Hippocampal formation (tissue), 2 donors: ENCODE data around the gene LYZL4.

Experiments used
- DNase-seq, 2 donors: peaks; one replicate each; lab custom pipeline; 2025; lab: John Stamatoyannopoulos, UW

The LYZL4 gene

DNA sequence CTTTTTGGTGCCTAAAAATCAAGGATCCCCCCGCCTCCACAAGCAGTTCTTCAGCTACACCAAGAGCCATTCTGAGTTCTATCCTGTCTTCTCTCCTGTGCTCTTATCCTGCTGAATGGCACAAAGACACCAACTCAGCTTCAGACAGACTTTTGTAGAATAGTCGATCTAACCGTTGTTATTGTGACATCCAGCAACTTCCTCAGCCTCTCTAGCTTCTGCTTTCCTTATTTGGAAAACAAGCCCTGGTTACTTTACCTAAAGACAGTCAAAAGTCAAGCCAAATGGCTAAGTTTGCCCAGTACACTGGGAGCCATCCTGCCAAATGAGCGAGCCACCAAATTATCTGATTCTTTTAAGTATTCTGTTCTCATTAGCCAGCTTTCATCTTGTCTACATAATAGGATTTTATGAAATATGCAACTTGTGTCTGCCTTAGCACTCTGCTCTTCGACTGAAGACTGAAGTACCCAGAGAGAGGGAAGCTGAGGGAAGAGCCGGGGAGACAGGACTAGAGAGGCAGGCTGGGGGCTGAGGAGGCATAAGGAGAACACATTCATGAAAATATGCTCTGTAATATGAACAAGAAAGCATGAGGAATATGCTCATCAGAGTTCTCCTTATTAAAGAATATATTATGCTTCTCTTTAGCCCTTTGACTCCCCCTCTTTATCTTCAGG lies 35.1 kb downstream of the LYZL4 start:
- no peak for DNase-seq

DNA sequence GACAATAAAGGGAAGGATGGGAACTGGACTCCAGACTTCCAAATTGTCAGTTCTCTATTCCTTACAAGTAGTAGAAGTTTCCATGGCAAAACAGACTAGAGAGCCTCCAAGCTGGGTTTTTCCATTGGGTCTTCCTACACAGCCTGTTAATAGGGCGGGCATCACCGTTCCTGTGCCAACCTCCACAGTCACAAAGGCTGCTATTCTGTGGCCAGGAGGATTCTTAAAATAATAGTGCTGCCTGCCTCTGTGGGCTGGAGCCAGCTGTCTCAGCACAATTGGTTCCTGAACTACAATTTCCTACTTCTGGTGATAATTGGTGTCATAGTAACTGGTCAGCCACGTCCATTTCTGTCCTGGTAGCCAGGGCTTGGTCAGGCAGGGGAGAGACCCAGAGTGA lies 38.6 kb downstream of the LYZL4 start:
- DNase-seq: peak; percentile 24 to 27

DNA sequence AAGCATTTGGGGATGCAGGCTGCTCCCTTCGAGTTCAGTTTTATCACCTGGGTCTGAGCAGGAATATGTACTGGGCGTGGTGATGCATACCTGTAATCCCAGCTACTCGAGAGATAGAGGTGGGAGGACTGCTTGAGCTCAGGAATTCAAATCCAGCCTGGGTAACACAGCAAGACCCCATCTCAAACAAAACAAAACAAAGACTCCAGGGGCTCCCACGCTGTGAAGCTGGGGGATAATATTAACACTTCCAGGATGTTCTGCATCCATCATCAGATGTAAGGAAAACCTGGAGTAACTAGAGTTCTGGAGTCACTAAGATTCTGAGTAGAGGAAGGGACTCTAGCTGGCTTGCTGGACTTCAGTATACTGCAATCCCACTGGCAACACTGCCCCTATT lies 40.6 kb downstream of the LYZL4 start:
- DNase-seq: no peak

DNA sequence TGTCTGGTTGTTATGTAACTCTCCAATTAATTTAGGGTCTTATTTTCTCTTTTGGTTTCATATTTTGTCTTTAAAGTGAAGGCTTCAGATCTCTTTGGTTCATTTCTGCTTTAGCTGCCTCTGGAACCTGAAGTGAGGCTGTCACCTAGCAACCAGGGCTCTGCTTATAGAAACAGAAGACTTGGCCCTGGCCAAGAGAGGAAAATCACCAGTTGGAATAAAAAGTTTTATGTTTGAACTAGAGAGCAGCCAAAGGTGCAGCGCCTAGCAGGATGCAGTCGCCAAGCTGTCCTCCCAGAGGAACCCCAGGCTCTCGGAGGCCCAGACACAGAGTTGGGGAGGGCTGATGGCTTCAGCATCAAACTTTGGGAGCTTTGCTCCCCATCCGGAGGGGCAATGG lies 41.1 kb downstream of the LYZL4 start:
- DNase-seq: peak; percentile 39 to 44

DNA sequence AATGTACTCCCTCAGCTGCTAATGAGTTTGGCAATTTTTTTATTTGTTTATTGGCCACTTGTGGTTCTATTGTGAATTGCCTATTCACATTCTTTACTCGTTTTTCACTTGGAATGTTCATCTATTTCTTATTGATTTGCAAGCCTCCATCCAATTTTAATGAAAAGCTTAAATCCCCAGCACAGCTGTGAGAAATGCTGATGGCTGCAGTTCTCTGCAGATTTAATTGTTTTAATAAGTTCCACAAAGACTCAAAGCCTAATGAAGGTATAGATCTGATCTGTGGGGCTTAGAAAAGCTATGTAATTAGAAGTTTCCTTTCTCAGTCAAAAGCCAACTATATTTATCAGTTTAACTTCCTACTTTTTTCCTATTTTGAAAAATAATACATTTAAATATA lies 41.5 kb downstream of the LYZL4 start:
- no peak for DNase-seq

DNA sequence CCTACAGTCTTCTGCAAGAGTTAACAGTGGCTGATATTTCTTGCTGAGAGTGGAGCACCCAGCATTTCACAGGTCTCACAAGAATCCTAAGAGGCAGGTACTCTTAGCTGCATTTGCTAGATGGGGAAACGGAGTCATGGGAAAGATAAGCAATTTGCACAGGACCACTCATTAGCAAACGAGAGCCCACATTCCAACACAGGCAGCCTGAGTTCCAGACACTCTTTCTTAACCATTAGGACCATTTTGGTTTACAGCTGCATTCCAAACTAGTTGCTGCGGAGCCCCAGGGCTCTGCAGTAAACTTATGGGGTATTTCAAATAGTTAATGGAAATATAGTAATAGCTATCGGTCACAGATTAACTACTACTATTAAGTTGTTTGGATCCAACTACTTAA lies 42.5 kb downstream of the LYZL4 start:
- DNase-seq: no peak

DNA sequence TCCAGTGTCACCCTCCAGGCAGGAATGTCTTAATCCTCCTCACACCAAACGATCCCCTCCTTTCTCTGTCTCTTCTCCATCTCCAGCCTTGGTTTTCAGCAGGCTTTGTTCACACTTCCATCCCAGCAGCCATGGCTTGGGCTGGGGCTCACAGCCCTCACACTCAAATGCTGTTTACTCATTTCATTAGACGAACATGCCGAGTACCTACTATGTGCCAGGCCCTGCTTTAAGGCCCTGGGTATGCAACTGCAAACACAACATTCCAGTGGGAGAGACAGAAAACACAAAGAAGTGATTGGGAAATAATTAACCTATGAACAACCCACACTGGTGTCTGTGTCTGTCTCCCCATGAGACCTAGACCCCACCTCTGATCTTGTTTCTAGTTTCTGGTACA lies 43.9 kb downstream of the LYZL4 start:
- no peak for DNase-seq

DNA sequence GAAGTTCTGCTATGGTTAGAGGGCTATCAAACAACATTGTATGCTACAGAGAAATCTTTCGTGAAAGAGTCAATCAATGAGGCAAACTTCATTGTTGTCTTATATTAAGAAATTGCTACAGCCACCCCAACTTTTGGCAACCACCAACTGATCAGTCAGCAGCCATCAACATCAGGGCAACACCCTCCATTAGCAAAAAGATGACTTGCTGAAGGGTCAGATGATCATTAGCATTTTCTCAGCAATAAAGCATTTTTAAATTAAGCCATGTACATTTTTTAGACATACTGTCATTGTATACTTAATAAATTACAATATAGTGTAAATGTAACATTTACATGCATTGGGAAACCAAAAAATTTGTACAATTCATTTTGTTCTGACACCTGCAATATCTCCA lies 53.1 kb downstream of the LYZL4 start:
- no peak for DNase-seq

DNA sequence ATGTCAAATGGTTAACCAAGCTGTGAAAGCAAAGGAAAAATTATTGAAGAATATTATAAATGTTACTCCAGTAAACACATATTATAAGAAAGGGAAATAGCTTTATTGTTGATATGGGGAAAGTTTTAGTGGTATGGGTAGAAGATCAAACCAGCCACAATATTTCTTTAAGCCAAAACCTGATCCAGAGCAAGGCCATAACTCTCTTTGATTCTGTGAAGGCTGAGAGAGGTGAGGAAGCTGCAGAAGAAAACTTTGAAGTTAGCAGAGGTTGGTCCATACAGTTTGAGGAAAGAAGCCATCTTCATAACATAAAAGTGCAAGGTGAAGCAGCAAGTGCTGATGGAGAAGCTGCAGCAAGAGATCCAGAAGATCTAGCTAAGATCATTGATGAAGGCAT lies 54.8 kb downstream of the LYZL4 start:
- no peak for DNase-seq

DNA sequence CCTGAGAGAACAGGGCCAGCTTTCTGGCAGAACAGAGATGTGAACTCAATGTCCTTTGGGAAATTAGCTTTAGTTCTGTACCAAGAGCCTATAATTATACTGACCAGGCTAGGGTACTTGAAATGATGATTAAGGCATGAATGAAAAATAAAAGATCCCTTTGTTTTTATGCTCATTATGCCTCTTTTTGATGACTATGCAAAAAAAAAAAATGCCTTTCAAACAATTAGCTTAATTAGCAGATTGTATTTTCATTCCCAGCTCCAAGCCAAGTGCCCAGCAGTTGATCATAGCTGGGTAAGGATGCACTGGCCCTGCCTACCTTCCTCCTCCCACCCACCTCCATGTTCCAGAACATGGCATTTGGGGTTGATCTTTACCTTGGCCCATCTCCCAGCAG lies 56.8 kb downstream of the LYZL4 start:
- DNase-seq: peak in 1 of 2 donors; percentile 8

DNA sequence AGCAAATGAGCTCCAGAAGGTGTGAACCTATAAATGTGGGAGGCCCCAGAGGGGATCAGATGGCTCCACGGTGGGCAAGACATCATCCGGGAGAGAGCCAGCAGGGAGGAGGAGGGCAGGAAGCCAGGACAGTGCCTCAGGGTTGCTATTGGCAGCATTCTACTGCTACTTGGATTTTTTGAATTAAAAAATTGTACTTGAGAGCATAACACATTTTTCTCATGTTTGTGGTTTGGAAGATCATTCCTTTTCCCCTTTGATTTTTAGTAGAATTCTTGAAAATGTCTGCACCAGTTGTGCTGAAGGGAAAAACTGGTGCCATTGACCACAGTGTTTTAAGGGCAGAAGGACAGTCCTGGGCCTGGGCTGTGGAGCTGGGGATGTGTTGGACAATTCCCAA lies 59.2 kb downstream of the LYZL4 start:
- DNase-seq: peak in 1 of 2 donors; percentile 8

DNA sequence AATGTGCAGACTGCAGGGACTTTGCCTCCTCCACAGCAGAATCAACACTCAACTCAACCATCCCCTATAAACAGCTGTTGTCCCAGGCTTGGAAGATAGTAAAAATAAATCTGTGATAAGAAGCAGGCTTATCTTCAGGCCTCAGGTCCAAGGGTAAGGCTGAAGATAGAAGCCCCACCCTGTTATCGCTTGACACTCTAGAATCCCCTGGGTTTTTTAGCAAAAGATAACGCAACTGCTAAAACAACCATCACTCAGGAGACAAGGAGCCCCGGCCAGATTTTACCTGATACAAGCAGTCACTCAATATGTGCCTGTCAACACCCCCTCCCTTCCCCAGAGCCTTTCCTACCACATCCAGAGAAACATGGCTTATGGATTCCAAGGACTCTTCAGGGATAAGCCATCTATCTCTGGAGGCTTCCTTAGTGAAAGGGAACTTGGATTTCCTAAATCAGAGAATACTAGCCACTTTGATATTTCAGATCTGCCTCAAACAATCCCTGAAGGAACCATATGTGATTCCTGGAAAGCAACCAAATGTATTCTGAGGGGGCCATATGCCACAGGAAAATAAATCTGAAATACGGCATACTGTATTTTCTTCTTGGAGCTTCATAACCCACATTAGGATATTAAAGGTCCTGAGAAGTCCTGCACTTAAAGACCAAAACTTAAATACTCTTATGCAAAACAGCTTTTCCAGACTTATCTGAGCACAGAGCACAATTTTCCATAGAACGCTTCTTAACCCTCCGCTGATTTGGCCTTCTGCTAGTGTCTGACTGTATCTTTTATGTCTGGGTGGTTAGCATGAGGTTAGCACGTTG lies 60.4 kb downstream of the LYZL4 start:
- DNase-seq: no peak

DNA sequence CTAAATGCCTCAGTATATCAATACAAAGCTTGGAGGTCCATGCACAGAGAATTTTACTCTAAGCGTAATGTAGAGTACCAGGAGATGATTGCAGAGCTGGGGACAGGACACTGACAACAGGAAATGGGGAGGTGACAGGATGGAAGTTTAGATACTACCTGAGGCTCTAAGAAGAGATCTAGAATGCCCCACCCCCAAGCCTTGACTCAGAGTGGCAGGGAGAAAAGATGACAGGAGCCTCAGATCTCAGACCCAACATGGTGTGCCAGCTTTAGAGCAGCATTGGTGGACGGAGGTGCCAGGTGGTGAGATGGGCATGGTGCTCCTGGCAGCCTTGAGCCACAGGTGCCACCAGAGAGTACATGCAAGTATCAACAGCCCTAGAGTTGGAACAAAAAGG lies 62.5 kb downstream of the LYZL4 start:
- DNase-seq: no peak
